ENCODE measurements around the gene SF3A1.

Gene SF3A1

DNA sequence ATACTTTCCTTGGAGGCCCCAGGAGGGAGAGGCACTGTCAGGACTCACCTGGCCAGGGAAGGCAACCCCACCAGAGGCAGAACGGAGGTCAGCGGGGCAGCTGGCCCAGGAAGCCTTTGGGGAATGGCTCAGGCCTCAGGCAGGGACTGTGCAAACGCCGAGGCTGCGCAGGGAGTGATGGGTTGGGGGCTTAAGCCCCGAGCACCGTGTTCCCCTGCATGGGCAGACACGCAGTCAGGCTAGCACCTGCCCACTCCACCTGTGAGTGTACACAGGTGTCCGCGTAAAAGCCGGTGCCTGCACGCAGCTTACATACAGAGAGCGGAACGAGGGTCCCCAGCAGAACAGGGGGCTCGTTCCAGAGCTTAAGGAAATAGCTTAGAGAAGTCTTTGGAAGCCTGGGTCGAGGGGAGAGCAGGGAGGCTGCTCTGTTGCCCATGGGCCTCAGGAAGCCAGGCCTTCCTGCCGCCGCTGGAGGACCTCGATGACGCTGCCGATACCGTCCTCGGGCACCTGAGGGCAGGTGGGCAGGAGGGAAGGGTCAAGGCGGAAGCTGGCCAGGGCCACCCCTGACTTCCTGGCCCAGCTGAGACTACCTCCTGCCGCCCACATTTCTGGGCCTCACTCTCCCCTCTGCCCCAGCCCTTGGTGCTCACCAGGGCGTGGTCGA, 71.4 kb downstream of the SF3A1 start:
- DNase-seq, result no peak

- no peak for DNase-seq
Measured at GRCh38 chr22:30284666-30285065, 72.0 kb downstream of the SF3A1 start.

- no peak for DNase-seq
Measured at GRCh38 chr22:30284172-30284571, 72.5 kb downstream of the SF3A1 start.

DNA sequence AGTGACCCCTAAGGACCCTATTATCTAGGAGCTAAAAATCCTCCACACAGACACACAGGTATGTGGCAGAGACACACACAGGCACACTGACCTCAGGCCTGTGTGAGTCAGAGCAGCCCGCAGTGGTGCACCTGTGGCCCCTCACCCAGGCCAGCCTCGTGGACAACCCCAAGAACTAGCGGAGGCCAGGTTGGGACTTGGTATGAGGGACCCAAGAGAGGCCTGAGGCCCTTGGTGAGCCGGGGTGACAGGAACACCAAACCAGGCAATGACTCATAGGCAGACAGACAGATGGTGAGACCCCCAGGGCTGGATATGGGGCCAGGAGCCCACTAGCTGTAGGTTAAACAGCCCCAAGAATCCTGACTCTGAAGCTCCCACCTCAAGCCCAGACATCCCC, 73.4 kb downstream of the SF3A1 start:
- no peak for DNase-seq

DNA sequence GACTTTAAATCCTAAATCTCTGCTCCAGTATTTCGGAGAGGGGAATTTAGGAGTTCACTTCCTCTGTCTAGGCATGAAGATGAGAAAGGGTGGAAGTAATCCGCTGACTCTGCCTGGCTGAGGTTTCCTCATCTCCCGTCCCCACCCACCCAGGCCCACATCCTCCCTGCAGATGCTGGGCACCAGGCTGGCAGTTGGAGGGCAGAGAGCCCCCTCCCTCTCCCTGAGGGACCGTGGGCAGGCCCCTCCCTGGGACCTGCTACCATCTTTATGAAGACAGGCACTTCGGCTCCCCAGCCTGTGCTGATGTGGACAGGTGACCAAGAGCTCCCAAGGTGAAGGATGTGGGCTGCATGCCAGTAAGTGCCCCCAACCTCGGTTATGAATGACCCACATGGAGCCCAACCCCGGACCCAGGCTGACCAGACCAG, 74.1 kb downstream of the SF3A1 start:
- DNase-seq, result no peak
